ENCODE data around the gene LRBA.

Gene LRBA

GRCh38 chr4:150216726-150217125 is 798.4 kb downstream of the LRBA start:
- no peak overlapping the region for H3K9ac ChIP-seq (ENCODE audit: low read depth, low read length)
- no peaks in the 10 kb centered on the region for H3K36me3 ChIP-seq (ENCODE audit: insufficient read depth, low read length)
- H3K9me3 ChIP-seq (ENCODE audit: control insufficient read depth, insufficient read depth, low read length): no peaks in the 10 kb centered on the region
- H3K4me1 ChIP-seq (ENCODE audit: insufficient read depth, low read length): peaks cover 12% of the 10 kb centered on the region; the same call in 1 of the 2 replicates

GRCh38 chr4:150215601-150216000 is 799.5 kb downstream of the LRBA start:
- Histone ChIP-seq H3K4me1 (ENCODE audit: insufficient read depth, low read length) (peaks cover 12% of the 10 kb centered on the region; the same call in 1 of the 2 replicates), H3K9ac (ENCODE audit: low read depth, low read length) (no peak overlapping the region), H3K36me3 (ENCODE audit: insufficient read depth, low read length) (no peaks in the 10 kb centered on the region), H3K9me3 (ENCODE audit: control insufficient read depth, insufficient read depth, low read length) (no peaks in the 10 kb centered on the region)

Measured in ES-I3 (cell line).